Activated CD8-positive, alpha-beta memory T cell treated with anti-CD3 and anti-CD28 coated beads for 1 hour (primary cell): ENCODE data around the gene PHLPP1.

ENCODE experiments used
- DNase-seq, 2 donors: peaks; one replicate each; pipeline ENCODE4 v3.0.0-alpha.2; 2020; ENCODE audit warnings: low read depth in 1 of 2; ENCODE audit errors: extremely low read depth in 1 of 2

Gene PHLPP1

GRCh38 chr18:62974928-62975675 lies 259.8 kb downstream of the PHLPP1 start:
- no peak for DNase-seq

GRCh38 chr18:62975785-62976184 lies 260.4 kb downstream of the PHLPP1 start:
- no peak for DNase-seq

DNA sequence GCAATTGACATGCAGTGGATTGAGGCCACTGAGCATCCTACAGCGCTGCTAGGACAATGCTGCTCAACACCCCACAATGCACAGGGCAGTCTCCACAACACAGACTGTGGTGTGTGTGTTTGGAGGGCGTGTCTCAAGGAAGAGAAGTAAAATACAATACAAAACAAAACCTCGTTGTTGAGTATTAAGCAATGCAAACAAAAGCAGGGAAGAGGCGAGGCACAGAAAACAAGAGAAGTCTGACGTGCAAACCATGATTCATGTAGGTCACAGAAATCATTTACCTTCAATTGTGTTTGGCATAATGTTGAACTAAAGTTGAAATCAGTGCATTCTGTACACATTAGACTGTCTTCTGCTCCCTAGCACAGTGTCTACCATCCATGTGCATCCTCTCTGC lies 260.9 kb downstream of the PHLPP1 start:
- DNase-seq: no peak

DNA sequence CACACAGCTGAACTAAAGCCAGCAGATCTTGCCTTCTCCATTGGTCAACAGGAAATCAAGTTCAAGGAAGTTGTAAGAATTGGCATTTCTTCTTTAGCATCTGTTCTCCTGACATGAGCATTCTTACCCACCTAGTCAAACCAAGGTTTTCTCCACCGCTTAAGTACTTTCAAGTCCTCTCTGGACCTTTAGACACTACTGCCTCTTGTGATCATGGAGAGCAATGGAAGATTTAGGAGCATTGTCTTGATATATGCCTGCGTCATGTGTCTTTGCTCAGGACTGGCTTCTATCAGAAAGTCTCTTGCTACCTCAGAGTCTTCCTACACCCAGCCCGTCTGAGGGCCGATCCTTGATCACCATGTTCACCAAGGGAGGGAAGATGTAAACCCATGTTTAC lies 262.2 kb downstream of the PHLPP1 start:
- DNase-seq: no peak

DNA sequence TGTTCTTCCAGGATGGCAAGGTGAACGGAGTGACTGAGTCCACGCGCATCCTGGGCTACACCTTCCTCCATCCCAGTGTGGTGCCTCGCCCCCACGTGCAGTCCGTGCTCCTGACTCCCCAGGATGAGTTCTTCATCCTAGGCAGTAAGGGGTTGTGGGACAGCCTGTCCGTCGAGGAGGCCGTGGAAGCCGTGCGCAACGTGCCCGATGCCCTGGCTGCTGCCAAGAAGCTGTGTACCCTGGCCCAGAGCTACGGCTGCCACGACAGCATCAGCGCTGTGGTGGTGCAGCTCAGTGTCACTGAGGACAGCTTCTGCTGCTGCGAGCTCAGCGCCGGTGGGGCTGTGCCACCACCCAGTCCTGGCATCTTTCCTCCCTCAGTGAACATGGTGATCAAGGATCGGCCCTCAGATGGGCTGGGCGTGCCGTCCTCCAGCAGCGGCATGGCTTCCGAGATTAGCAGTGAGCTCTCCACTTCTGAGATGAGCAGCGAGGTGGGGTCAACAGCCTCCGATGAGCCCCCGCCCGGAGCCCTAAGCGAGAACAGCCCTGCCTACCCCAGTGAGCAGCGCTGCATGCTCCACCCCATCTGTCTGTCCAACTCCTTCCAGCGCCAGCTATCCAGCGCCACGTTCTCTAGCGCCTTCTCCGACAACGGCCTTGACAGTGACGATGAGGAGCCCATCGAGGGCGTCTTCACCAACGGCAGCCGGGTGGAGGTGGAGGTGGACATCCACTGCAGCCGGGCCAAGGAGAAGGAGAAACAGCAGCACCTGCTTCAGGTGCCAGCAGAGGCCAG lies 263.1 kb downstream of the PHLPP1 start:
- no peak for DNase-seq

DNA sequence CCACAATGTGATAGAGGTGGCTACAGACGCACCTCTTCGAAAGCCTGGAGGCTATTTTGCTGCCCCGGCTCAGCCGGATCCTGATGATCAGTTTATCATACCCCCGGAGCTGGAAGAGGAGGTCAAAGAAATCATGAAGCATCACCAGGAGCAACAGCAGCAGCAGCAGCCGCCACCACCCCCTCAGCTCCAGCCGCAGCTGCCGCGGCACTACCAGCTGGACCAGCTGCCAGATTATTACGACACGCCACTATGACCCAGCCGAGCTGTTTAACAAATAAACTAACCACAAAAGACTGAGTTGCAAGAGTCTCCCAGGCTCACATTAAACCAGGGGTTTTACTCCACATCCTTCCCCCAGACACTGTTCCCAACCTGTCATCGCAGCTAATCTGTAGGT lies 263.8 kb downstream of the PHLPP1 start:
- DNase-seq: no peak

DNA sequence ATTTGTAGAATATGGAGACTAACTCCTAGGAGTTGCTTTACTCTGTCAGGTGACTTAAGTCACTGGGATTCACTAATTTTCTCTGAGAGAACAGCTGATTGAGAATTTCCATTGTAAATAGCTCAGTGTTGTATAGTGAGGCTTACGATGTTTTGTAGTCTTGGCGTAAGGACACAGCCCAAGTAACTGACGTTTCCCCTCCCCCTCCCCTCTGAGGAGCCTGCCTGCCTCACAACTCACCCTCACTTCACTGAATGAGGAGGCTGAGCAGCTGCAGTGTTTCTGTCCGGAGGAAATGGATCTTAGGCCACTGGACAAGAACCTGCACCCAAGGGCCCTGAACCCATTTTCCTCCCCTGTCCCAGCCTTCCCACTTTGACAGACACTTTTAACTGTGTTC lies 264.6 kb downstream of the PHLPP1 start:
- no peak for DNase-seq

GRCh38 chr18:62981566-62981965 lies 266.2 kb downstream of the PHLPP1 start:
- DNase-seq: no peak

DNA sequence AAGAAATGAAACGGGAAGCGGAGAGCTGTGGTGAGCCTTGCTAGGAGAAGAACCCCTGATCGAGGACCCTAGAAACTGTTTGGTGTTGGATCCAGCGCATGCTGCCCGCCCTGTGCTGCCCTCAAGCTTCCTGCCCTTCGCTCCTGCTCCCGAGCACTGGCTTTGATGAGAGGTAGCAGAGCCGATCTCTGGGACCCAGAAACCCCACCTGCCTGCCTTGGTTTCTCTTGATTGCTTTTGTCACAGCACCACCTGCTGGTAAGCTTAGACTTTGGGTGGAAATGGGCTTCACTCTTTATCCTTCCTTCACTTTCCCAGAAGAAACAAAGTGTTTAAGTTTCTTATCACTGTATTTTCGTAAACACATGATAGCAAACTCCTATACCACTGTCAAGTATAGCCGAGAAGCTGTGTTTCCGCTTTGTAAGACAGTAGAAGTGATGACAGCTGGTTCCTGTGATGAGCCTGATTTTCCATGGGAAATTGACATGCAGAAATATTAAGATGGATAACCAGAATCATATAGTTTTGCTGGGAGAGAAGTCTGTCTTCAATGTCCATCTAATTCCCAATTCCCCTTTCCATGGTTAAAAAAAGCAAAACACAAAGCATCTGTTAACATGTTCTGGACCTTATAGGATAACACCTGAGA lies 267.4 kb downstream of the PHLPP1 start:
- DNase-seq: peak; percentile 16 to 34

GRCh38 chr18:62984656-62985315 lies 269.4 kb downstream of the PHLPP1 start:
- DNase-seq: no peak

DNA sequence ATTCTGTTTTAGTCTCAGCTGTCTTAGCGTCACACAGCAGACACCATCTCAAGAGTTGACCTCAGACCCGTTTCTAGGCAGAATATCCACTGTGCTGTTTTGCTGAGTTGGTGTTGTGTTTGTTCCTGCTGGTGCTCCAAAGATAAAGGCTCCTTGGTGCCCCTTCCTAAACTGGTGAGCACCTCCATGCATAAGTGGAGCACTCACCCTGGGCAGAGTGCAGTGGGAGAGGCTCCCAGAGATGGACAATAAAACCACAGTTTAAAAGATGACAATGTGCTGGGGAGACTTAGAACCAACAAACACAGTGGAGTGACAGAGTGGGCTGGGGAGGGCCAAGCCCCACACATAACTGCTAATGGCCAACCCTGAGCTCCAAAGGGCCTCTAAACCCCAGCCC lies 271.1 kb downstream of the PHLPP1 start:
- DNase-seq: no peak

DNA sequence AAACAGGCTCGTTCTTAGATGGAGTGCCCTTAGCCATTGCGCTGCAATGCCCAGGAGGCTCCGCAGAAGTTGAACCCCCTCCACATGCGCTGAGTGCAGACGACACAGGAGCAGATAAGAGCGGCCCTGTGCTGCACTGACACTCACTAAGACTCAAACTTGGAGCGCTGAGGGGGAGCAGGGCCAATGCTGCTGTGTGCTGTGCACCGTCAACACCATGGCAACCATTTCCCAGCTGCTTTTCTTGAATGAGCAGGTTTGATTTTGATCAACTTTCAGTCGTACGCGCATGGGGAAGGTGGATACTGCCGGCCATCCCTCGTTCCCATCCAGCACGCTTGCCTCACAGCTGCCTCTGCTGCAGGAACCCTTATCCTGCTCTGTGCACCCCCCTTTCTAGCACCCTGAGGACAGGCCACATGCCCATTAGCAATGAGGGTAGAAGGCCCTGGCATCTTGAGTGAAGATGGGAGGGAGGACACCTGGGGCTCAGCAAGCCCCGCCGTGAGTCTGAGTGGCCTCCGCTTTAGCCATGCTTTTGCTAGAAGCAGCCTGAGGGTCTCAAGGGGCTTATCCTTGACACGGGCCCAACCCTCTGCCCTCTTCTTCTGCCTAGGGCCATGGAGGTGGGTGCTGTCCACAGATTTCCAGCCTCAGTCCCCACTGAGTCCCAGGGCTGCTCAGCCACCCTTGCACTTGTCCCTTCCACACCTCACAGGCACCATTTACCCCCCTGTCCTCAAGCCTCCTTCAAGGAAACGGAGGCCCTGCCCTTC lies 271.9 kb downstream of the PHLPP1 start:
- DNase-seq: no peak

- DNase-seq: no peak
Measured at GRCh38 chr18:62987859-62988258, 272.5 kb downstream of the PHLPP1 start.

GRCh38 chr18:62988471-62988870 lies 273.1 kb downstream of the PHLPP1 start:
- DNase-seq: no peak

GRCh38 chr18:62989195-62989594 lies 273.9 kb downstream of the PHLPP1 start:
- no peak for DNase-seq

DNA sequence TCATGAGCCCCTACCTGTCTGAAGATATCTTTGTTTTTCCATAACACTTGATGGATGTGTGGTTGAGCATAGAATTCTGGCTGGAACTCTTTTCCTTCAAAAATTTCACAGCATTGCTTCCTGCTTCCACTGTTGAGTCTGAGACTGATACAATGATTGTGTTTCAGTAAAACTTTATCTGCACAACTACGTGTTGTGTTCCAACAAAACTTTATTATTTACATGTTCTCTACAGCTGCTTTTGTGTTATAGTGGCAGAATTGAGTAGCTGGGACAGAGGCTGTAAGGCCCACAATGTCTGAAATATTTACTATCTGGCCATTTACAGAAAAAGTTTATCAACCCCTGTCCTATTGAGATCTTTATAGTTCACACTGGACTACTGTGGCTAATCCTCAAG lies 275.3 kb downstream of the PHLPP1 start:
- DNase-seq: no peak

GRCh38 chr18:62991389-62991788 lies 276.0 kb downstream of the PHLPP1 start:
- DNase-seq: no peak

- no peak for DNase-seq
Measured at GRCh38 chr18:62991959-62992358, 276.6 kb downstream of the PHLPP1 start.

- DNase-seq: no peak
Measured at GRCh38 chr18:62992877-62993365, 277.6 kb downstream of the PHLPP1 start.

DNA sequence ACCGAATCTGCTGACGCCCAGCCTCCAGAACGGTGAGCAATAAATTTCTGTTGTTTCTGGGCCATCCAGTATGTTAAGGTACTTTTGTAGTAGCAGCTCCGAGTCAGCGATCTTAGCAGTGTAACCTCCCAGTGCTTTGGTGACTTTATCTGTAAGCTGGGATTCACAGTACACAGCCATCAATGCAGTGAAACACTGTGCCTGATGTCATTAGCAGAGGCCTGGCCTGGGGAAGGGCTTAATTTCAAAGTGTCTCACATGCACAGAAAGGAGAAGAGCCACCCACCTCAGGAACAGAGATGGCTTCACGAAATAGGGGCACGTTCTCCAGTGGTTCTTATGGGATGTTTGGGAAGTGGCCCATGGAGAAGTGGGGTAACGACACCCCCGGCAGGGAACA lies 281.2 kb downstream of the PHLPP1 start:
- DNase-seq: no peak
